Measurements from ENCODE around the gene CAMTA1.

The CAMTA1 gene

DNA sequence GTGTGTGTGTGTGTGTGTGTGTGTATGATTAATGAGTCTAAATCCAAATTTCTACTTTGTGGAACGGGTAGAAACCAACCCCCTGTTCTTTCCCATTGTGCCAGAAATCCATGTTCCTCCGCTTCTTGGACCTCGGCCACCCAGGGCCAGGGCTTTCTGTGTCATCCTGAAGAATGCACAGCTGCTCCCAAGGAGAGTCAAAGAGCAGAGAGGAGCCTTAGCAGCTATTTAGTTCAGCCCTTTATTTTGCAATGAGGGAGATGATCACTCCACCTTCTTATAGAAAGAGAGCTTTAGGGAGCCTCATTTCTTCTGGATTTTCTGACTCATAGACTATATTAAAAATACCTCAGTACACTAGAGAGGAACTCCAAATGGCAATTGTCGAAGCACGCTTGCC, 496.6 kb downstream of the CAMTA1 start:
- no peak for DNase-seq (ENCODE audit: low read depth, low spot score)

DNA sequence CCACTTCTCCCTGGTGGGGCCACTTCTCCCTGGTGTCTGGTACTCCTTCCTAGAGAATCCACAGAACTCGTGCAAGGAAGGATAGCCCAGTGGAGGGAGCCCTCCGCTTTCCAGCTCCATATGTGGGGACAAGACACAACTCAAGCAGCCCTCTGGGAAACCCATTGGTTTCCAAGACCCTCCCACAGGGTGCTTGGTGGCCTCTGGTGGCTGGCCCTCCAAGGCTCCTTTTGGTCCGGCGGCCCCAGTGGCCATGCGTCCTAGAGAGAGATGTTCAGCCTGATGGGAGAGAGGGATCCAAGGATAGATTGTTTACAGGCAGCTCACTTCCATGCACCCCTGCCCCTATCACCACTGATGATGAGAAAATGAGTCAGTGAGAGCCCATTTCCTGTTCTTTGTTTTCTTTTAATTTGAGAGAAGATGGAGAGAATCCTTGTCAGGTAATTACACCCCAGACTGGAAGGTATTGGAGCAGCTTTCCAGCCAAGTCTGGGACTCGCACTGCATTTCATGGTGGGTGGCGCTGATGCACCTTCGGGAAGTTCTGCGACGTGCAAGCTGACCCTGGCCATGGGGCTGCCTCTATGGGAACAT, 499.7 kb downstream of the CAMTA1 start:
- DNase-seq (ENCODE audit: low read depth, low spot score): no peak

DNA sequence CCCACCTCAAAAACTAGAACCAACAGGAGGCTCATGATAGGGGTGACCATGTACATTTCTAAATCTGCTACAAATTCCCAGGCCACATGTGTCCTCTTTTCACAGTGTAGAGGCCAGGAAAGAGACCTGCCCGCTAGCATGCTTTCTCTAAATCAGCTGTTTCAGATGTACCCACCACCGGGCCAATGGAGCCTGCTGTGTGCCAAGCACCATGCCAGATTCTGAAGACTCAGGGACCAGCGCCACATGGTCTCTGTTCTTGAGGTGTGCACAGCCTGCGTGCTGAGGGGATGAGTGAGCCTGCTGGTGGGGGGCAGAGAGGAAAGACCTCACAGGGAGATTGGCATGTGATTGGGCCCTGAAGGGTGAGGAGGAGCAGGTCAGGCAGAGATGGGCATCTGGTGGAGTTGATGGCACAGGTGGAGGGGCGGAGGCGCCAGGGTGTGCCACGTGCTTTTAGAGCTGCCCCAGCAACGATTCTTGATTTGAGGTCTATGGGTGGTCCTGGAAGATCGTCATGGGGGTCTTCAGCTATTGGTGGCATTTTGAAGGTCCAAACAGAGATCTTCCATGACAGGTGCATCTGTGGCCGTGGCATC, 500.7 kb downstream of the CAMTA1 start:
- no peak for DNase-seq (ENCODE audit: low read depth, low spot score)

DNA sequence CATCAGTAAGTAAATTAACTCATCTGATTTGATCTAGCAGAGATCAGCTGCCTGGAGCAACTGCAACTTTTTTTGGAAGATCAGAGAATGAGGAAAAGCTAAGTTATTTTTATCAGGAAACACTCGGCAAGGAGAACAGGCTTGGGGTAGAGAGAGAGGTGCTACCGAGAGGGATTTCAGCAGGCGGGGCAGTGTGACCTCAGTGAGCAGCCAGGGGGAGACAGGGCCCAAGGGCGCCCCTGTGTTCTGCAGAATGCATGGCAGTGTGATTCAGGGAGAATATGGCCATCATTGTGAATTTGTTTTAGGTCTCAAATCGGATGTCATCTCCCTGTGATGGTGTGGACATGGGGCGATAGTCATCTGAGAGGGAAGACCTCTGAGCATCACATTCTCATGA, 501.8 kb downstream of the CAMTA1 start:
- no peak for DNase-seq (ENCODE audit: low read depth, low spot score)

DNA sequence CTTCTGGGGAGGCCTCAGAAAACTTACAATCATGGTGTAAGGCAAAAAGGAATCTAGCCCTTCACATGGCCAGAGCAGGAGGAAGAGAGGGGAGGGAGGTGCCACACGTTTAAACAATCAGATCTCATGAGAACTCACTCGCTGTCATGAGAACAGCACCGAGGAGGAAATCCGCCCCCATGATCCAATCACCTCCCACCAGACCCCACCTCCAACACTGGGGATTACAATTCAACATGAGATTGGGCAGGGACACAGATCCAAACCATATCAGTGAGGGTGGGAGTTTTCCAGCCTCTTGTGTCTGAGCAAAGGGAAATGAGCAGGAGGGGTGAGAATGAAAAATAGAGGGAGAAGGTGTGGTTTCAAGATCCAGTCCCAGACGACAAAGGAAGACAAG, 503.7 kb downstream of the CAMTA1 start:
- DNase-seq (ENCODE audit: low read depth, low spot score): no peak

DNA sequence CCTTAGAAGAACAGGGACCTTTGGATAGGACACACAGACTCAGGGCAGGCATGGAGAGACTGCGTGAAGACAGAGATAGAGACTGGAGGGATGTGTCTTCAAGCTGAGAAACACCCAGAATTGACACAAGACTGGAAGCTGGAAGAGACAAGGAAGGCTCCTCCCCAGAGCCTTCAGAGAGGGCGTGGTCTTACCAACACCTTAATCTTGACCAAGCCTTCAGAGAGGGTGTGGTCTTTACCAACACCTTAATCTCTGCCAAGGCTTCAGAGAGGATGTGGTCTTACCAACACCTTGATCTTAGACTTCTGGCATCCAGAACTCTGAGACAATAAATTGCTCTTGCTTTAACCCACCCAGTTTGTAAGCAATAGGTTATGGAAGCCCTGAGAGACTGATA, 504.4 kb downstream of the CAMTA1 start:
- DNase-seq (ENCODE audit: low read depth, low spot score): no peak

DNA sequence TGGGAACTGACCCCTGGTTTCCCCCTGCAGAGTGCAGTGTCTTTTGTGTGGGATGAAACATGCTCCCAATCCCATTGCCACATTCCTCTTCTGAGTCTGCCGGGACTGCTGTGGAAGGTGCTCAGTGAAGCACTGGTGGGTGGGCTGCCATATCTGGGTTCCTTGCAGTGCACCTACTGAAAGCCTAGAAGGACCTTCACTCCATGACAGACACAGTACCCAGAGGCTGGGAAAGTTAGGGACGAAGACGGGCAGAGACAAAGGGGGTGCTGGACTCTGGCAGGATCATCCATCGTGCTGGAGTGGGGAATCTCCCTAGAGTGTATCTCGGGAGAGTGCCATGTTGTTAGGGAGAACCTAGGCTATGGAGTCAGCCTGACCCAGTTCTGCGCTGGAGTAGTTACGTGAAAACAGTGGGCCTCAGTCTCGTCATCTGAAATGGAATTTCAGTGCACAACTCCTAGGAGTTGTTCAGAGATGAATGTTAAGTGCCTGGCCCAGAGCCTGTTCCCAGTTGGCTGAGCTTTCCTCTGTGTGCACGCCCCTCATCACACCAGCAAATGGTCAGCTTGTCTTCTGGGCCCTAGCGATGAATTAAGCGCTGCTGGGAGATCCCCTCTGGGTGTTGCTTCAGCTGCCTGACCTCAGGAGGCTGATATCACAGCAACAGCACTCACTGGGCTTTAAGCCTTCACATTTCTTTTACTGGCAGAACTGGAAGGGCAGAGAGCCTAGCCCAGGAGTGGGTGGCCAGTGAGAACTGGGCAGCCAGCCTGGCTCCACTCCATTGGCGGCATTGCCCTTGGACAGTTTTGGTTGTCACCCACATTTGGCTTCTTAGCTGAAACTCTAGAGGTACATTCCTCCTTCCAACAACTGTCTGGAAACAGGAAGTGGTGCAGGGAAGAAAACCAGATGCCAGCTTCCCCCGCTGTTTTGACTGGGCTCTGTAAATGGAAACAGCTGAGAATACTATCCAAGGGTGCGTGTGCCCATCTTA, 506.0 kb downstream of the CAMTA1 start:
- DNase-seq (ENCODE audit: low read depth, low spot score): no peak

DNA sequence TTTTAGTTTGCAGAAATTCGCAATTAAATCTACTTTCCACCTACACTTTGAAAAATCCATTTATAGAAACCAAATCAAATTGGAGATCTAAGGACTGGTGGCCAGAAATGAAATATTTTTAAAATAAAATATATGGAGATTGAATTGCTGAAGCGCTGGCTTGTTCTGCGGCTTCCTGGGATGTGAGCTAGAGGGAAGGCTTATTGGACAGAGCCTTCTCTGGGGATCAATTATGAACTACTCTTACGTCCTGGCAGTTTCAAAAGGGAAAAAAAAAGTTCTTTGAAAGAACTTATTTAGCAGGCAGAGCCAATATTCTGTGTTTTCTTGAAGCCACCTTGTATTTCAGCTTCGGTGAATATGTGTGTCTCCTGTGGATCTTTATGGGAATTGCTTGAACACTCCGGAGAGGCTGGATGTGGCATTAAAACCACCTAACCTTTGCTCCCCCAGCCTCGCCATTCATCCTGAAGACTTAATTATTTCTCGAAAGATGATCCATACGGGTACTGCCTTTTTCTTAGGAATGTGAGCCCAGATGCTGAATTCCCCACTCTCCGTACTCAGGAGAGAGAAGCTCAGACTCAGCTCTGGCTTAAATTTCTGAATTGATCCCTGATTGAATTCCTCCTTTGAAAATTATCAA, 506.9 kb downstream of the CAMTA1 start:
- no peak for DNase-seq (ENCODE audit: low read depth, low spot score)

DNA sequence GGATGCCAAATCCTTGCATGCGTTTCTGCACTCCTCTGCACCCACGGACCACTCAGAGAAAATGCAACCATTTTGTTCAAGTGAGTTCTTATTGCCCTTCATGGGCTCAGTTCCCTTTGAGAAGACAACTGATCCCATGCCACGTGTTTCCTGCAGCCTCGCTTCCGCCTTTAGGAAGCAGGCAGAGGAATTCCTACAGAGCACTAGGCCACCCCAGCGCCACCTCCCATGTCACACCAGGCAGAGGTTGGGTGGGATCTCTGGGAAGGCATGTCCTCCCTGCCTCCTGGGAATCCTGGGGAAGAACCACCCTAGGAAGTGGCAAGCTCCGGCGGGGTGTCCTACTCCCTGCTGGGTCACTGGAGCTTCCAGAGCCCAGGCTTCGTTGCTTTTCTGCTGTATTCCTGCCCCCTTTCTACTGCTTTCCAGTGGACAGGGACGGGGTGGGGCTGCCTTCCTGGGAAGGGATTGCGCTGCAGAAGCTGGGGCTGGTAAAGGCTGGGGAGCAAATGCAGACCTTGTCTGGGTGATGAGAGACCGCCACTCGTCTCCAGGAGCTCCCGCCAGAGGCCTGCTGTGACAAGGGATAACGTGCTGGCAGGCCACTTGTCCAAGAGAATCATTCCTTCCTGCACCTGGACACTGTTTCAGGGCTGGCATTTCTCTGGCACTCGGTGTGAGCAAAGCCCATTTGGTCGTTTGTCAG, 507.6 kb downstream of the CAMTA1 start:
- DNase-seq (ENCODE audit: low read depth, low spot score): no peak

DNA sequence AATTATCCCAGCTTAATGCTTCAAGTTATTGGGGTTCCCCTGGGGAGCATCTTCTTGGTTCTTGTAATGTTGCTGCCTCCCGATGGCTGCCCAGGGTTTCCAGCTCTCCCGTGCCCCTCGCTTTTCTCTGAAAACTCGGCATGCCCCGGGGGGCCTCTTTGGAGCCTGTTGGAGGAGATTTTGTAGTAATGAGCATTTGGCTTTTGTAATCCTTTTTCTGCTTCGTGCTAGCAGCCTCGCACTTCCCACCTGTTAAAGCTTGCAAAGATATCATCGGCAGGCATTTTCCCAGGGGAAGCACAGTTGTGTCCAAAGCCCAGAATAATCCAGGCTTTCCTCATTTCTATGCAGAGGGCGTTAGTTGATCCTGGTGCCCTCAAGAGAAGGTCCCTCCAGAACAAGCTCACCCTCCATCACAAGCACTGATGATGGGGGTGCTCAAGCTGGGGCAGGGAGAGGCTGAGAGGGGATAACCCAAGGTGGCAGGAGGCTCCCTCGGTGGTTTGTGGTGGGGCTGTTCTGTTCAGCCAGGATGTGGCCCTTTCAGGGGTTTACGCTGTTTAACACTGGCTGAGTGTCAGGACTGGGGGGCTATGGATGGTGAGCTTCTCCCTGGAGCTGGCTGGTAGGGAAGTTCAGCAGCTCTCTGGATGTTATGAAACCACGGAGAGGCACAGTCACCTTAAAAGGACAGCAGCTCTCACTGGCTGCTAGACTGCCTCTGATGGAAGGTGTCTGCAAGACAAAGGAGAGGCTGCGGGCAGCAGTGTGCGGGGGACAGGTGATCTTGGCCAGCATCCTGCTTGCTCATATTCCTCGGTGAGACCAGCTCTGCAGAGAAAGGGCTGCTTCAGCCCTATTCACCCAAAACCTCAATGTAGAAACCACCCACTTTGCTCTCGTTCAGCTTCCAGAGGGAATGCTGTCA, 508.7 kb downstream of the CAMTA1 start:
- DNase-seq (ENCODE audit: low read depth, low spot score): no peak

DNA sequence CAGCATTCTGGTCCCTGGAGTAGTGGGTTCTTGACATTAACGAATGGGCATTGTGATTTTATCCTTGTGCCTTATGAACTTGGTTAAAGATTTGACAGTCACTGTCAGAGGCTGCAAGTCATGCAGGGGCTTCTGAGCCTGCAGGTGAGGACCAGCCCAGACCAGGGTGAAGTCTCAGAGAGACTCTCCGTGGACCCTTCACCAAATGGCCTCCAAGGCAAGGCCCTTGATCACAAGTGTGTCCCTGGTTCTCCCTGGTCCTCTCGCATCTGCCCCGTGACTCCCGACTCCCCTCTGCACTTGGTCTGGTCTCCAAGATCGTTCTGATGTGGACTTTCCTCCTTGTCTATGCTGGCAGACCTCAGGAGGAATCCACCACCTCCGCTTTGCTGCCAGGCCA, 509.4 kb downstream of the CAMTA1 start:
- no peak for DNase-seq (ENCODE audit: low read depth, low spot score)

DNA sequence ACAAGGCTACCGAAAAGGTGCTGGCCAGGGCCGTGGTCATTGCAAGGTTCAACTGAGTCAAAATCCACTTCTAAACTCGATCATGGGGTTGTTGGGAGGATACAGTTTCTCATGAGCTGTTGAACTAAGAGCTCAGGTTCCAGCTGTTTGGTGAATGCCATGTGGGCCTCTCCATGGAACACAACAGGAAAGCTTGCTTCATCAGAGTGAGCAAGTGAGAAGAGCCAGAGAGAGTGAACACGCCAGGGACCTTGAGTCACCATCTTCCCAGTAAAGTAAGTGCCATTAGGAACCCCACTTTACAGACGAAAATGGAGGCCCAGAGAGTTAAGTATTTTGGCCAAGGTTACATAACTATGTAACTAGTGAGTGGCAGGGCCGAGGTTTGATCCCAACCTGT, 510.7 kb downstream of the CAMTA1 start:
- DNase-seq (ENCODE audit: low read depth, low spot score): no peak

DNA sequence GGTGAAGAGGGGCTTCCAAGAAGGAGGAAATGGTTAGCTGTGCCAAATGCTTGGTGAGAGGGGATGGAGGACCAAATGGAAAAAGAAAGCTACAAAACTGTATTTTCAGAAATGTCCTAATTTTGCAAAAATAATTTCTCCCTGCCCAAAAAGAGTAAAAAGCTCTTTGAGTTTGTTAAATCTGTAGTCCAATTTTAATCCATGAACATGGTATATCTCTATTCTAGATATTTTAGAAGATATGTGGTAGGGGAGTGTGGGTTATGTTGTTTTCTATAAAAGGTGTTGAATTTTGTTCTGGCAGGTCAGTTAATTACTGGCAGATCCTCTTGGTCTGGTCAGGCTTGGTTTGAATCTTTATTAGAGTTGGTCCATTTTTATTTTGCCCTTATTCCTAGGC, 511.7 kb downstream of the CAMTA1 start:
- no peak for DNase-seq (ENCODE audit: low read depth, low spot score)

DNA sequence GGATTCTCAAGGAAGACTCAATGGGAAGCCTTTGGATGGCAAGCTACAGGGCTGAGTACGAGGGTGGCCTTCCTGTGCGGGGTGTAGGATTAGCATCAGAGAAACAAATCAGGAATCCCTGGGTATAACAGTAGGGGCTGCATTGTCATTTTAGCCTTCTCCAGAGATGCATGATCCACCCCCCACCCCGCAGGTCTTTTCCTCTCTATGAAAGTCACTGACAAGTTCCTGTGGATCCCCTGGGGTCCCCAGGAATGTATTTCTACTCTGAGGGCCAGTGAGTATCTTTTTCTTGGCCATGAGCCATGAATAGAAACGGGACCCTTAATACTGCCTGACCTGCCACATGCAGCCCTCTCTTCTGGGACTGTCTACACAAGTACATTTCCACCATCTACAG, 512.9 kb downstream of the CAMTA1 start:
- no peak for DNase-seq (ENCODE audit: low read depth, low spot score)

DNA sequence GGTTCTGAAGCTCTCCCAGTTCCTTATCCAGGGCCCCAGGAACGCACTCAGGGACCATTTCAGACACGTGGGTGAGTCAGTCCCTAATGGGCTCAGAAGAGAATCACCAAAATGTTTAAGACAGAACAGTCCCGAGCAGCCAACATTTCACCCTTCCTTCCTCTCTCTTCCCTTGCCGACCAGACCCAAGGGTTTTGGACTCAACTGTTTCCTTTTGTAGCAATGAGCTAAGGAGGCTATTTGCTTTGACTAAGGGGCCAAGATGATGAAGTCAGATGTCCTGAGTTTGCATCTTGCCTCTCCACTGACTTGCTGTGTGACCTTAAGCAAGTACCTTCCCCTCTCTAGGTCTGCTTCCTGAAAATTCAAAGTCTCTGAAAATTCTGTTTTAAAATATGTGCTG, 513.5 kb downstream of the CAMTA1 start:
- DNase-seq (ENCODE audit: low read depth, low spot score): no peak

DNA sequence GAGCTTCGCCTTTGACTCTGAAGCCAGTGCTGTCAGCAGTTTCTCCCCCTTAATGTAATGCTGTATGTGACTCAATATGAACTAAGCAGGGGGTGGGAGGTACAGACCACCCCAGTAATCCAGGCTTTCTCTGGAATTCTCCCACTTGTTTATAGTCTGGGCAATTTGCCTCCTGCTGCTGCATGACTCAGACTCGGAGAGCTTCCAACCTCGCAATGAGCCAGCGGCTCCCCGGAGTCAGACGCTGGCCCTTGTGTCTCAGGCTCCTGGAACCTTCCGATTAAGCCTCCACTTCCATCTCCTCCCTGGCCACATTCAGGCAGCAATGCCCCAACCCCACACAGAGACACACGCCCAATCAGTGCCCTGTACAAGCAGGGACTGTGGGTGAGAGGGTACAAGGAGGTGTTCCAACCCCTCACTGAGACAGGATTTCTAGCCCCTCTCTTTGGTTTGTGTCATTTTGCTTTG, 514.1 kb downstream of the CAMTA1 start:
- DNase-seq (ENCODE audit: low read depth, low spot score): no peak

DNA sequence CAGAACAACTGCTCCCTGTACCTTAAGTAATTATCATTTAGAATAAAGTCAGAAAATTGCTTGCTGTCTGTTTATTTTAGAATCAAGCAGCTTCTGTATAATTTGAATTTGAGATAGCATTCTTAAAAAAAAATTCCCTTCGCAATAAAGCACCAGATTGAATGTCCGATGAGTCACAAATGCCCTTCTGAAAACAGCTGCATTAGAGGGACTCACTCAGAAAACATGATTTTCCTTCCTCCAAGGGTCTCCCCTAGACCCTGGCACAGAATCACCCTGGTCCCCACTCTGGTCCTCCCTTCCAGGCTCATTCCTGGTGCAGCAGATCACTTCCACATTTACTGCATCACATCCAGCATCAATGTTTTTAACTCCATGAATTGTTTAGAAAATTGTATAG, 514.7 kb downstream of the CAMTA1 start:
- DNase-seq (ENCODE audit: low read depth, low spot score): no peak

DNA sequence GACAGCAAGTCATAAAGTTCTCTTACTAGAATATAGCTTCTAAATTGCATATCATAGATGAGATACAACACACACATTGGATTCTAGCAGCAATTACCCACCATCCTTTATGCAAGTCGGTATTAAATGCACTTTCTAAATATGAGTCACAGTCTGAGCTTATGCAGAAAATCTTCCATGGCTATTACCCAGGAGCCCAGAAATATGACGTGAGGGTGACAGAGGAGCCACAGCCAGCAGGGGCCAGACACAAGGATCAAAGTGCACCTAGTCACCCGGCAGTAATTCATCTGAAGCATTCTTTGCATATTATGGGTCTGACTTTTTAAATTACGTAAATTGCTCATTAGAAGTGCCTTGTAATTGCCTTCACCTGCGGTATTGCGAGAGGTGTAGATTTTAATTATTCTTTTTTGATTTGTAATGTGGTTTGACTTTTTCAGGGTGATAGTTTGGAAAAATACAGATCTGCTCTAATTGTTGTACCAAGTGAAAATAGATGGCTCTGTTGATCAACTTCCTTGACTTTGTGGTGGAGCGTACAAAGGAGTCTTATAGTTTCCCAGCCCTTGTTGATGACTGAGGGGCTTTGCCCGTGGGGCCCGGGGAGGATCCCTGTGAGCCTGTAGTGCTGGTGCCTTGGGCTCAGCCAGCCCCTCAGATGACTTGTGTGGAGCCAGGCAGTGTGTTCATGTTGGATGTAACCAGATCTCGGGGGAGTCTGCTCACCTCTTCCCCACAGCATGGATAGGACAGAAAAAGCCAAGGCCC, 515.8 kb downstream of the CAMTA1 start:
- DNase-seq (ENCODE audit: low read depth, low spot score): no peak

DNA sequence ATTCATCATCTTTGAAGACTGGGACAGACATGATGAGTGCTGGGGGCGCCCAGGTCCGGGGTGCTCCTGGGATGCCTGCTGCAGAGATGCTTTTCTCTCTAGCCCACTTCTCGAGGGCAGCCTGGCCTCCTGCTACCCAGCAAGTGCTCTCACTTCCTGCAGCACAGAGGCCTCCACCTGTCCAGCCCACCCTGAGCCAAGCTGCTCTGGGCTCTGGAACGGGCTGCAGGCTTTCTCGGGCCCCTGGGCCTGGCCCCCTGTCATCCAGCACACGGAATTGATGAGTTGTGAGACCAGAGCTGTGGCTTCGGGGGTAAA, 516.4 kb downstream of the CAMTA1 start:
- no peak for DNase-seq (ENCODE audit: low read depth, low spot score)

DNA sequence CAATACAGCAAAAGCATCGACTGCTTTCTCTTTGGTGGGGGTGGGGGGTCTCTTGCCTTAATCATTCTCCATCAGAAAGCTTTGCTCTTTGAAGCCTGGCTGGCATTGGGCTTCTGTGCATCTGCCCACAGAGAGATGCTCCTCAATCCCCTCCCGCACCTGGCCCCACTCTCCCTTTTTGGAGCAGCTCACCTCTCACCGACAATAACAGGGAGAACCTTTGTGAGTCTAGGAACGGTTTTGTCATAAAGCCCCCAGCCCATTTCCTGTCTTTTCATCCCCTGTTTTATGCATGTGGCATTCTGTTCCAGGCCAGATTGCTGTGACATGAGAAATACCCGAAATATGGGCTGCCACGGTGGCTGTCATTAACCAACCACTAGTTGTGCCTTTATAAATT, 516.9 kb downstream of the CAMTA1 start:
- DNase-seq (ENCODE audit: low read depth, low spot score): no peak
